ENCODE measurements around the gene RPS18. TPM values are rescaled to one million over a fixed set of nuclear protein-coding genes. Genes with fewer than 3 reads are reported as not detected.

The RPS18 gene
- total and polyA plus RNA-seq, 3 experiments from 2014 or later, result 3,797 to 7,106 (median 3,852) TPM

DNA sequence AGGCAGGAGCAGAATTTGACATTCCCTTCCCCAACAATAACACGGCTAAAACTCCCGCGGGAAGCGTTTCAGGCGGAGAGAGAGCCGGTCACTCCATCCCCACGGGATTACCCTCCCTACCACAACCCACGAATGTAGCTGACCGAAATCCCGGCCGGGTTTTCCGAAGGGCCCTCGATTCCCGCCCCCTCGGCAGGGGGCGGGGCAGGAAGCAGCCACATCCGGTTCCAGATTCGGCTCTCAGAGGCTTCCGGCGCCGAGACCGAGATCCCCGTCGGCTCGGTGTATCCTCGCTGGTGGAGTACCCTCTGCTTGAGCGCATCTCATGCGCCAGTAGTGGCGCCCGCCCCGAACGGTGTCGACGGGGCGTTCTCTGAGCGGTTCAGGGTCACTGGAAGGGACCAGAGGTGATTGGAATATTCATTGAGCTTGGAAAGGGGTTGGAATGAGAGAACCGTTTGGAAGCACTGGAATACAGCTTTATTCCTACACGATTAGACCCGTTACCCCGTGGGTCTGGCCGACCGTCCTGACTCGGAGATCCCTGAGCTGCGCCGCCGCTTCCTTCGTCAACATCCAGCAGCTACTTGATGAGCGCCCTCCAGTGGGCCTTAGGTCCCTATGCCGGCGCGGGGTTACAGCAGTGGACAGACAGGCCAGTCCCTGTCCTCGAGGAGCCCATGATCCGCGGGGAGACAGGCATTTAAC is 27.5 kb downstream of the RPS18 start:
- CTCF ChIA-PET, result interaction anchor here (0.6 to 4.2 kb wide), 18 partner anchors 9 to 127 kb away, joined by 3 to 35 read pairs (median 4); partner anchors contain the start of genes B3GALT4, PFDN6, RPS18 and VPS52

DNA sequence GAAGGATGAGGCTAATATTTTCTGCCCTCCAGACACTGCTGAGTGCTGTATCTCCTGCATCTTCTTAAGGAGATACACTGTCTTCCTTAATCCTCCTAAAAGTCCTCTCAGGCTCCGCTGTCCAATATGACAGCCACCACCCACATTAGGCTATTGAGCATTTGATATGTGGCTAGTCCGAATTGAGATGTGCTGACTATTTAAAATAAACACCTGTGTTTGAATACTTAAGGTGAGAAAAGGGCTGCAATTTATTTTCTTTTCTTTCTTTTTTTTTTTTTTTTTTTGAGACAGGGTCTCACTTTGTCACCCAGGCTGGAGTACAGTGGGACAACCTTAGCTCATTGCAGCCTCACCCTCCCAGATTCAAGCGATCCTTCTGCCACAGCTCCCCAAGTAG is 30.0 kb downstream of the RPS18 start:
- Mint-ChIP-seq H3K4me3 (peak overlapping the region in 3 of 7 donors; percentile 14 to 99 (median 70)), H3K36me3 (peaks cover 0 to 67% (median 8%) of the 10 kb centered on the region in 3 donors)
- CTCF ChIA-PET, result interaction anchor here (0.9 to 3.9 kb wide), 4 partner anchors 11 to 43 kb away, joined by 3 to 35 read pairs (median 6); partner anchors contain the start of genes B3GALT4, PFDN6 and WDR46

More for the DNA sequence above, 27.5 kb downstream of the RPS18 start:
- Mint-ChIP-seq H3K27me3 (peaks cover 0 to 5% of the 10 kb centered on the region in 2 donors), H3K9me3 (no peaks in the 10 kb centered on the region), H3K4me1 (peaks cover 34 to 52% (median 36%) of the 10 kb centered on the region in 3 donors), H3K36me3 (peaks cover 0 to 68% (median 9%) of the 10 kb centered on the region in 3 donors), H3K4me3 (peak overlapping the region; percentile 98 to 100 (median 99)), H3K27ac (peak overlapping the region; percentile 94 to 100 (median 99))
- Histone ChIP-seq H3K4me1 (ENCODE audit: insufficient read depth, low read length) (peaks cover 11% of the 10 kb centered on the region), H3K9me3 (ENCODE audit: low read length) (no peaks in the 10 kb centered on the region), H3K4me3 (ENCODE audit: low read length) (peak overlapping the region; percentile 99), H3K36me3 (ENCODE audit: insufficient read depth, low read length) (peaks cover 18% of the 10 kb centered on the region), H3K27ac (ENCODE audit: low read depth, low read length) (peak overlapping the region; percentile 89), H3K27me3 (ENCODE audit: insufficient read depth, low read length, poor library complexity, severe bottlenecking) (no peaks in the 10 kb centered on the region)
- POLR2A ChIA-PET, result interaction anchor here (0.5 to 2.7 kb wide), 13 partner anchors 10 to 678 kb away, joined by 3 to 30 read pairs (median 9); partner anchors contain the start of genes B3GALT4, PFDN6, RING1 and RPS18
- peak; percentile 88 to 95 (median 90) for DNase-seq

DNA sequence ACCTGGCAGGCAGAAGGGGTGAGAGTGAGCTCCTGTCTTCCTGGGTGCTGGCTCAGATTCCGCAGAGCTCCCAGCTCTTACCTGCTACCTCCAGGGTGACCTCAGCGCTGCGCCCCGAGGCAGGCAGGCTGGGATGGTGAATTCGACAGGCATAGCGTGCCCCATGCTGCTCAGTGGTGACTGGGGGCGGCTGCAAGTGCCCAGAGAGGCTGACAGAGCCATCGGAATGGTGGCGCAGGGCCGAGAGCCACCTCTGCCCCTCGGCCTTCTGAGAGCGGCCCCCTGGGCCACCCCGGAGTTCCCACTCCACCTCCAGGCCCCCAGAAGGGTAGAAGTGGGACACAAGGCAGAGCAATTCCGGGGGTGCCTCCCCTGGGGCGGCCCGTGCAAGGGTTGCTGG is 32.3 kb downstream of the RPS18 start:
- Mint-ChIP-seq H3K27me3 (peaks cover 0 to 4% of the 10 kb centered on the region in 2 donors), H3K36me3 (peaks cover 4 to 76% (median 16%) of the 10 kb centered on the region in 3 donors), H3K9me3 (no peaks in the 10 kb centered on the region), H3K27ac (peak overlapping the region in 2 of 8 donors; percentile 19 to 50), H3K4me3 (no peak overlapping the region), H3K4me1 (peaks cover 41 to 59% (median 49%) of the 10 kb centered on the region in 3 donors)
- Histone ChIP-seq H3K4me3 (ENCODE audit: low read length) (no peak overlapping the region), H3K36me3 (ENCODE audit: insufficient read depth, low read length) (peaks cover 35% of the 10 kb centered on the region), H3K4me1 (ENCODE audit: insufficient read depth, low read length) (peaks cover 26% of the 10 kb centered on the region), H3K27ac (ENCODE audit: low read depth, low read length) (no peak overlapping the region), H3K9me3 (ENCODE audit: low read length) (no peaks in the 10 kb centered on the region), H3K27me3 (ENCODE audit: insufficient read depth, low read length, poor library complexity, severe bottlenecking) (no peaks in the 10 kb centered on the region)
- CTCF ChIA-PET, result interaction anchor here (1.8 kb wide), 1 partner anchor 14 kb away, joined by 5 read pairs; the partner anchor contains the start of gene ZBTB22
- POLR2A ChIA-PET, result no interaction called here
- DNase-seq, result no peak

More for the DNA sequence above, 30.0 kb downstream of the RPS18 start:
- POLR2A ChIA-PET, result interaction anchor here (1.3 kb wide), 1 partner anchor 10 kb away, joined by 23 read pairs; no protein-coding TSS in a partner anchor
- H3K9me3 ChIP-seq (ENCODE audit: low read length), result no peaks in the 10 kb centered on the region
- peaks cover 40 to 57% (median 40%) of the 10 kb centered on the region in 3 donors for H3K4me1 Mint-ChIP-seq
- no peak for DNase-seq
- no peaks in the 10 kb centered on the region for H3K27me3 ChIP-seq (ENCODE audit: insufficient read depth, low read length, poor library complexity, severe bottlenecking)
- H3K27ac ChIP-seq (ENCODE audit: low read depth, low read length), result no peak overlapping the region
- H3K4me1 ChIP-seq (ENCODE audit: insufficient read depth, low read length), result peaks cover 31% of the 10 kb centered on the region
- H3K4me3 ChIP-seq (ENCODE audit: low read length), result no peak overlapping the region
- no peaks in the 10 kb centered on the region for H3K9me3 Mint-ChIP-seq
- H3K27ac Mint-ChIP-seq, result peak overlapping the region in 3 of 8 donors; percentile 72 to 96 (median 82)
- peaks cover 33% of the 10 kb centered on the region for H3K36me3 ChIP-seq (ENCODE audit: insufficient read depth, low read length)
- H3K27me3 Mint-ChIP-seq, result peaks cover 0 to 5% of the 10 kb centered on the region in 2 donors

- Mint-ChIP-seq H3K9me3 (no peaks in the 10 kb centered on the region), H3K27me3 (peaks cover 0 to under 1% of the 10 kb centered on the region in 2 donors), H3K27ac (peak overlapping the region in 7 of 8 donors; percentile 33 to 76 (median 63)), H3K4me1 (peaks cover 33 to 53% (median 41%) of the 10 kb centered on the region in 3 donors), H3K4me3 (no peak overlapping the region), H3K36me3 (peaks cover 4 to 73% (median 15%) of the 10 kb centered on the region in 3 donors)
- ChIA-PET POLR2A (no interaction called here), CTCF (no interaction called here)
- H3K4me3 ChIP-seq (ENCODE audit: low read length), result no peak overlapping the region
- no peak for DNase-seq
- H3K4me1 ChIP-seq (ENCODE audit: insufficient read depth, low read length), result peaks cover 20% of the 10 kb centered on the region
- no peak overlapping the region for H3K27ac ChIP-seq (ENCODE audit: low read depth, low read length)
- H3K9me3 ChIP-seq (ENCODE audit: low read length), result no peaks in the 10 kb centered on the region
- no peaks in the 10 kb centered on the region for H3K27me3 ChIP-seq (ENCODE audit: insufficient read depth, low read length, poor library complexity, severe bottlenecking)
- peaks cover 35% of the 10 kb centered on the region for H3K36me3 ChIP-seq (ENCODE audit: insufficient read depth, low read length)
Observed at GRCh38 chr6:33305052-33305451, 33.2 kb downstream of the RPS18 start.

DNA sequence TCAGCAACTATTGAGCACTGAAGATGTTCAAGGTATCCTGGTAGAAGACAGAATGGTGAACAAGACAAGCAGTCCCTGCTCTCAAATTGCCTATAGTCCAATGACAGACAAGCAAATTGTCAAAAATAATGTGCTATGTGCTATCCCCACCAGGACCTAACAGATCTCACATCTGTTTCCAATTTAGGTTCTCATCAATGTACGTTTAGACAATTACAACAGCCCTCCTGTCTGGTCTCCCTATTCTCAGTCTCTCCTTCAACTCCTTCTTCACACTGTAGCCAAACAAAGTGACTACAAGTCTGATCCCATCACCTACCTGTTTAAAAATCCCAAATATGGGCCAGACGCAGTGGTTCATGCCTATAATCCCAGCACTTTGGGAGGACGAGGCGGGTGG is 34.5 kb downstream of the RPS18 start:
- H3K9me3 ChIP-seq (ENCODE audit: low read length), result no peaks in the 10 kb centered on the region
- no peak for DNase-seq
- no peaks in the 10 kb centered on the region for H3K9me3 Mint-ChIP-seq
- H3K4me1 ChIP-seq (ENCODE audit: insufficient read depth, low read length), result peaks cover 20% of the 10 kb centered on the region
- no peak overlapping the region for H3K27ac ChIP-seq (ENCODE audit: low read depth, low read length)
- peak overlapping the region in 2 of 7 donors; percentile 38 to 52 for H3K4me3 Mint-ChIP-seq
- ChIA-PET POLR2A (interaction anchor here (0.7 kb wide), 1 partner anchor 103 kb away, joined by 4 read pairs; no protein-coding TSS in a partner anchor), CTCF (no interaction called here)
- H3K4me1 Mint-ChIP-seq, result peaks cover 34 to 54% (median 41%) of the 10 kb centered on the region in 3 donors
- peak overlapping the region in 7 of 8 donors; percentile 43 to 82 (median 65) for H3K27ac Mint-ChIP-seq
- H3K27me3 ChIP-seq (ENCODE audit: insufficient read depth, low read length, poor library complexity, severe bottlenecking), result no peaks in the 10 kb centered on the region
- peaks cover 35% of the 10 kb centered on the region for H3K36me3 ChIP-seq (ENCODE audit: insufficient read depth, low read length)
- peaks cover 4 to 75% (median 16%) of the 10 kb centered on the region in 3 donors for H3K36me3 Mint-ChIP-seq
- no peak overlapping the region for H3K4me3 ChIP-seq (ENCODE audit: low read length)
- no peaks in the 10 kb centered on the region for H3K27me3 Mint-ChIP-seq

DNA sequence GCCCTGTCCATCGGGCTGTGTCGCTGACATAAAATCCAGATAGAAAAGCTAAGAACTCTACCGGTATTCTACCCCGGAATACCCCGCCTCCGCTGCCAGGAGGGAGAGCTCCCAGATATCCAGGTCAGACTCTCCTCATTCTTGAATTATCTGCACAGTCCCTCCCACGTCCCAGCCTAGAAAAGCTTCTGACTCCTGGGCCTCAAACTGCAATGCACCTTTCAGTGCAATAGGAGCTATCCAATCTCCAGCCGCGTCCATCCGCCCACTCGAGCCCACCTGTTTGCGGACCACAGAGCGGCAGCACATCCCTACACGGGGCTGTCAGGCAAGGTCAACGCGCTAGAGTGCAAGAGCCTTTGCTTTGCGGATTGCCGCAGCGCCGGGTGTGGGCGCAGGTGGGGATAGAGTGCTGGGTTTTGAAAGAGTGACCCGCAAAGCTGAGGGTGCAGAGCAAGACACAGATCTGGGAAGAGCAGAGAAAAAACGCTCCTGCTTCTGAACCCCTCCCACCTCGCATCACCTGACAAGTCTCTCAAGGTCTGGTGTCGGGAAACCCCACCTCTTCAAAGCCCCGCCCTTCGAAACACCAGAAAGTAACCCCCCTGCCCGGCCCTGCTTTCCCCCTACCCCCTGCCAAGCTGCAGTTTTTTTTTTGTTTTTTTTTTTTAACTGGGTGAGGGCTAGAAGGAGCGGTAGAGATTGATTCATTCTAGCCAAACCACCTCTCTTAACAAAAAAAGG is 40.7 kb downstream of the RPS18 start:
- H3K36me3 Mint-ChIP-seq, result peaks cover 4 to 56% (median 9%) of the 10 kb centered on the region in 3 donors
- POLR2A ChIA-PET, result interaction anchor here (0.5 to 2.5 kb wide), 8 partner anchors 11 to 309 kb away, joined by 3 to 35 read pairs (median 4); partner anchors contain the start of genes B3GALT4, ITPR3, PFDN6 and RGL2
- Histone ChIP-seq H3K36me3 (ENCODE audit: insufficient read depth, low read length) (peaks cover 14% of the 10 kb centered on the region), H3K27ac (ENCODE audit: low read depth, low read length) (peak overlapping the region; percentile 98), H3K4me1 (ENCODE audit: insufficient read depth, low read length) (peaks cover 37% of the 10 kb centered on the region), H3K27me3 (ENCODE audit: insufficient read depth, low read length, poor library complexity, severe bottlenecking) (no peaks in the 10 kb centered on the region), H3K4me3 (ENCODE audit: low read length) (peak overlapping the region; percentile 87), H3K9me3 (ENCODE audit: low read length) (no peaks in the 10 kb centered on the region)
- H3K9me3 Mint-ChIP-seq, result no peaks in the 10 kb centered on the region
- H3K4me3 Mint-ChIP-seq, result peak overlapping the region; percentile 95 to 100 (median 98)
- peak overlapping the region; percentile 95 to 100 (median 99) for H3K27ac Mint-ChIP-seq
- no peaks in the 10 kb centered on the region for H3K27me3 Mint-ChIP-seq
- CTCF ChIA-PET, result interaction anchor here (0.8 to 2.8 kb wide), 11 partner anchors 10 to 78 kb away, joined by 3 to 23 read pairs (median 6); partner anchors contain the start of genes B3GALT4, PFDN6, RGL2 and WDR46
- peak; percentile 76 to 91 (median 81) for DNase-seq
- H3K4me1 Mint-ChIP-seq, result peaks cover 52 to 72% (median 60%) of the 10 kb centered on the region in 3 donors

DNA sequence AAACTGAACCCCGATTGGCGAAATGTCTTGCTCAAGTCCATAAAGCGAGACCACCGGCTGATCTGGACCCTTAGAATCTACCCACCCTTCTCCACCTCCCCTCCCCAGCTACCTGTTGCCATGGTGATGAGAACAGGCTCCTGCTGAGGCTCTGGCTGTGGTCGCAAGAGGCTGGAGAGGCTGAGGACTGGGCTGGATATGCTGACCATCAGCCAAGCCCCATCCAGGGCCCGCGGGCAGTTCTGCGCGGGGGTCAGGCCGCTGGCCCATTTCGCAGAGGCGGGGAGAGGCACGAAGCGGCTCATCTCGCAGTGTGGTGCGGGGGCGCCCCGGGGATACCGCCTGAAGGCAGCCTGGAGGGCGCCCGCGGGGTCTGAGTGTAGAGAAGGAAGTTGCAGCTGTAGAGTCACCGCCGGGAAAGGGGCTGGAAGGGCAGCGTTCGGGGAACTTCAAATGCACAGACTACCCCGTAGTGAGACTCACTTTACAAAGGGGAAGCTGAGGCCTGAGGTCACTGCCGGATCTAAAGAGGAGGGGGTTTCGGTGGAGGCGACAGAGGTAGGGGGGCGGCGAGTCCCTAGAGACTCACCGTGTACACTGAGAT is 41.3 kb downstream of the RPS18 start:
- ChIA-PET CTCF (interaction anchor here (0.8 to 2.8 kb wide), 9 partner anchors 11 to 77 kb away, joined by 3 to 23 read pairs (median 8); partner anchors contain the start of genes B3GALT4, PFDN6, RGL2 and WDR46), POLR2A (interaction anchor here (0.7 to 2.5 kb wide), 7 partner anchors 14 to 308 kb away, joined by 3 to 35 read pairs (median 4); partner anchors contain the start of genes B3GALT4, ITPR3, PFDN6 and RGL2)
- peak in 2 of 5 donors; percentile 51 to 63 for DNase-seq
- H3K36me3 ChIP-seq (ENCODE audit: insufficient read depth, low read length), result peaks cover 14% of the 10 kb centered on the region
- peaks cover 0 to 3% of the 10 kb centered on the region in 2 donors for H3K27me3 Mint-ChIP-seq
- H3K27ac Mint-ChIP-seq, result peak overlapping the region; percentile 95 to 100 (median 99)
- H3K9me3 Mint-ChIP-seq, result no peaks in the 10 kb centered on the region
- peak overlapping the region; percentile 98 for H3K27ac ChIP-seq (ENCODE audit: low read depth, low read length)
- H3K9me3 ChIP-seq (ENCODE audit: low read length), result no peaks in the 10 kb centered on the region
- no peaks in the 10 kb centered on the region for H3K27me3 ChIP-seq (ENCODE audit: insufficient read depth, low read length, poor library complexity, severe bottlenecking)
- peak overlapping the region; percentile 87 for H3K4me3 ChIP-seq (ENCODE audit: low read length)
- peaks cover 4 to 57% (median 9%) of the 10 kb centered on the region in 3 donors for H3K36me3 Mint-ChIP-seq
- H3K4me1 ChIP-seq (ENCODE audit: insufficient read depth, low read length), result peaks cover 39% of the 10 kb centered on the region
- peak overlapping the region; percentile 95 to 100 (median 98) for H3K4me3 Mint-ChIP-seq
- peaks cover 54 to 73% (median 60%) of the 10 kb centered on the region in 3 donors for H3K4me1 Mint-ChIP-seq

Data from CD8-positive, alpha-beta memory T cell (primary cell).